ENCODE results near the gene C11orf58. TPM values are rescaled to one million over a fixed set of nuclear protein-coding genes. Genes with fewer than 3 reads are reported as not detected.

C11orf58 gene
- polyA plus RNA-seq, 1 donor from 2014 or later = 226 TPM

- H2AFZ ChIP-seq (ENCODE audit: low read depth, low read length) = no peak overlapping the region
- no peaks in the 10 kb centered on the region for H3K79me2 ChIP-seq (replicated peaks; ENCODE audit: insufficient read depth, low read length)
- H3K4me3 ChIP-seq (ENCODE audit: low read length) = no peak overlapping the region
- no peaks in the 10 kb centered on the region for H3K9me2 ChIP-seq (ENCODE audit: insufficient read depth, low read length)
- no peak overlapping the region for H3K4me2 ChIP-seq (ENCODE audit: low read length)
- TF ChIP-seq TAF1 (IDR thresholded peaks at IDR 0.05; ENCODE audit: low read depth) = no peak
- no peak for TF ChIP-seq CTCF (IDR thresholded peaks at IDR 0.05; ENCODE audit: poor library complexity, severe bottlenecking)
- no peak for TF ChIP-seq SMC3 (conservative IDR thresholded peaks at IDR 0.05; ENCODE audit: poor library complexity)
- no peak for TF ChIP-seq POLR2AphosphoS5 (IDR thresholded peaks at IDR 0.05)
- no peak for TF ChIP-seq EP300 (conservative IDR thresholded peaks at IDR 0.05; ENCODE audit: poor library complexity, severe bottlenecking)
- TF ChIP-seq REST (IDR thresholded peaks at IDR 0.05; ENCODE audit: borderline replicate concordance) = no peak
- no peak for TF ChIP-seq RAD21 (conservative IDR thresholded peaks at IDR 0.05)
- no peak for TF ChIP-seq EZH2 (IDR thresholded peaks at IDR 0.05; ENCODE audit: borderline replicate concordance, insufficient read depth, low read length, poor library complexity, severe bottlenecking)
- no peak for TF ChIP-seq MXI1 (conservative IDR thresholded peaks at IDR 0.05; ENCODE audit: poor library complexity, severe bottlenecking)
- H3K27me3 ChIP-seq (ENCODE audit: insufficient read depth, low read depth, low read length) = no peaks in the 10 kb centered on the region
- H3K9ac ChIP-seq (ENCODE audit: low read length) = no peak overlapping the region
- H4K20me1 ChIP-seq (ENCODE audit: insufficient read depth) = no peaks in the 10 kb centered on the region
- H3K36me3 ChIP-seq (ENCODE audit: insufficient read depth, low read length) = peaks cover 12% of the 10 kb centered on the region
- H3K9me3 ChIP-seq (ENCODE audit: low read length) = no peaks in the 10 kb centered on the region
- H3F3A ChIP-seq (ENCODE audit: insufficient read depth, low read length, poor library complexity, severe bottlenecking) = no peaks in the 10 kb centered on the region
- no peak overlapping the region for H3K27ac ChIP-seq (ENCODE audit: low read length)
These were observed 59.3 kb downstream of the C11orf58 start for GRCh38 chr11:16797776-16798175.

GRCh38 chr11:16799221-16799620 lies 60.8 kb downstream of the C11orf58 start:
- Histone ChIP-seq H2AFZ (ENCODE audit: low read depth, low read length) (no peak overlapping the region), H4K20me1 (ENCODE audit: insufficient read depth) (no peaks in the 10 kb centered on the region), H3F3A (ENCODE audit: insufficient read depth, low read length, poor library complexity, severe bottlenecking) (no peaks in the 10 kb centered on the region), H3K9ac (ENCODE audit: low read length) (no peak overlapping the region), H3K79me2 (replicated peaks; ENCODE audit: insufficient read depth, low read length) (no peaks in the 10 kb centered on the region), H3K9me3 (ENCODE audit: low read length) (no peaks in the 10 kb centered on the region), H3K27ac (ENCODE audit: low read length) (no peak overlapping the region), H3K9me2 (ENCODE audit: insufficient read depth, low read length) (no peaks in the 10 kb centered on the region), H3K36me3 (ENCODE audit: insufficient read depth, low read length) (peaks cover 6% of the 10 kb centered on the region), H3K4me3 (ENCODE audit: low read length) (no peak overlapping the region), H3K4me2 (ENCODE audit: low read length) (no peak overlapping the region), H3K27me3 (ENCODE audit: insufficient read depth, low read depth, low read length) (no peaks in the 10 kb centered on the region)
- no peak for TF ChIP-seq REST (IDR thresholded peaks at IDR 0.05; ENCODE audit: borderline replicate concordance)
- no peak for TF ChIP-seq CTCF (IDR thresholded peaks at IDR 0.05; ENCODE audit: poor library complexity, severe bottlenecking)
- no peak for TF ChIP-seq EP300 (conservative IDR thresholded peaks at IDR 0.05; ENCODE audit: poor library complexity, severe bottlenecking)
- no peak for TF ChIP-seq RAD21 (conservative IDR thresholded peaks at IDR 0.05)
- no peak for TF ChIP-seq SMC3 (conservative IDR thresholded peaks at IDR 0.05; ENCODE audit: poor library complexity)
- TF ChIP-seq POLR2AphosphoS5 (IDR thresholded peaks at IDR 0.05) = no peak
- no peak for TF ChIP-seq EZH2 (IDR thresholded peaks at IDR 0.05; ENCODE audit: borderline replicate concordance, insufficient read depth, low read length, poor library complexity, severe bottlenecking)
- no peak for TF ChIP-seq MXI1 (conservative IDR thresholded peaks at IDR 0.05; ENCODE audit: poor library complexity, severe bottlenecking)
- TF ChIP-seq TAF1 (IDR thresholded peaks at IDR 0.05; ENCODE audit: low read depth) = no peak
